Mesothelial cell of epicardium (in vitro differentiated cells): ENCODE data around the gene PIGL. TPM values are rescaled to one million over a fixed set of nuclear protein-coding genes. Genes with fewer than 3 reads are reported as not detected.

Experiments
- DNase-seq, 2 experiments: peaks; one replicate each; pipeline ENCODE4 v3.0.0; 2021; ENCODE audit warnings: low spot score in 2 of 2; ENCODE audit not compliant: unreplicated experiment in 2 of 2
- H3K27ac Mint-ChIP-seq: 2 replicates; pipeline ENCODE4 v1.8.0; 2021; ENCODE audit warnings: mixed read lengths
- H3K27me3 Mint-ChIP-seq: 2 replicates; pipeline ENCODE4 v1.8.0; 2021; ENCODE audit warnings: low read depth, mixed read lengths
- H3K36me3 Mint-ChIP-seq: 2 replicates; pipeline ENCODE4 v1.8.0; 2021; ENCODE audit warnings: mixed read lengths
- H3K4me1 Mint-ChIP-seq: 2 replicates; pipeline ENCODE4 v1.8.0; 2021; ENCODE audit warnings: mixed read lengths
- H3K4me3 Mint-ChIP-seq: 2 replicates; pipeline ENCODE4 v1.8.0; 2021; ENCODE audit warnings: mild to moderate bottlenecking, moderate library complexity, mixed read lengths
- H3K9me3 Mint-ChIP-seq: 2 replicates; pipeline ENCODE4 v1.8.0; 2021; ENCODE audit warnings: mixed read lengths
- CTCF ChIP-seq: fragments of 200-600 bp; sonication (generic); IDR thresholded peaks from one replicate; pipeline ENCODE4 v1.5.0; 2021; ENCODE audit warnings: antibody characterized with exemption; ENCODE audit not compliant: unreplicated experiment
- total RNA-seq: library from RNA; stranded (reverse); gene quantifications from 3 replicates; pipeline ENCODE4 v1.2.1, GENCODE V29; 2021

The PIGL gene
- total RNA-seq, 1 donor from 2014 or later, result 69.4 TPM

DNA sequence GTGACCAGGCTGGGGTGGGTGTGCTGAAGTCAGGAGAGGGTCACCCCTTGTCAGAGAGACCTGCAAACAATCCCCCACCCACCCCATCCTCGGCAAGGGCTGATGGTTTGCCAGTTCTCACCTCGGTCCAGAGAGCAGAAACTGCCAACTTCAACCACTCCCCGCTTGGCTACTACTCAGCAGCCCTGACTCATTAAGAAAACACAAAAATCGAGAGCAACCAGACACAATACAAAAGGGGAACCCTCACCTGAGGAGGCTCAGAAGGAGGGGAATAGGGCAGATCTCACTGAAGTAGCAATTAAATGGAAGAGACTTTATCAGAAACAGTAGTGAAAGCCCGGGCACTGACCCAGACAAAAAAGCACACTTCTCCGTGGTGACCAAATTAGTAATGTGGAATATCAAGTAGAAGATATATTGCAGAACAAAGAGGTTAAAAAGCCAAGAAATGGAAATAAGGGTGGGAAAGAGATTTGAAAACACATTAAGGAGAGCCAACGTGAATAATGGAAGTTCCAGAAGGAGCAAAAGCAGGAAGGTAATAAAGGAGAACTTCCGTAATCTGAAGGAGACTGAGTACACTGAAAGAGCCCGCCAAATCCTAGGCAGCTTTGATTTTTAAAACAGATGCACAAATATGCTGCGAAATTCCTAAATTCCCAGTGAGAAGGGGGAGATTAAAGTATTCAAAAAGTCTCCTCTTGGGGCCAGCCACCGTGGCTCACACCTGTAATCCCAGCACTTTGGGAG, 112.7 kb downstream of the PIGL start:
- Mint-ChIP-seq H3K36me3 (peaks cover 11% of the 10 kb centered on the region), H3K4me3 (no peak overlapping the region), H3K4me1 (no peaks in the 10 kb centered on the region), H3K27me3 (no peaks in the 10 kb centered on the region), H3K9me3 (no peaks in the 10 kb centered on the region), H3K27ac (no peak overlapping the region)
- DNase-seq, result no peak
- no peak for TF ChIP-seq CTCF

DNA sequence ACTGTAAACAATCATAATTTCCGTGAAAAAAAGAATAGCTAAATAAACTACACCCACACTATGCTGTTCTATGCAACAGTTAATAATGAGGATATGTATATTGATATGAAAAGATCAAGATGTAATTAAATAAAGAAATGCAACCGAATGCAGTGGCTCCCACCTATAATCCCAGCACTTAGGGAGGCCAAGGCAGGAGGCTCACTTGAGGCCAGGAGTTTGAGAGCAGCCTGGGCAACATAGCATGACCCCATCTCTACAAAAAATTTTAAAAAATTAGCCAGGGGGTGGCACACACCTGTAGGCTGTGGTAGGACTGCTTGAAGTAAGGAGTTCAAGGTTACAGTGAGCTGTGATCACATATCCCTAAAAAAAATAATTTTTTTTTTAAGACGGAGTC, 121.4 kb downstream of the PIGL start:
- no peak overlapping the region for H3K4me3 Mint-ChIP-seq
- no peaks in the 10 kb centered on the region for H3K4me1 Mint-ChIP-seq
- no peak for DNase-seq
- no peaks in the 10 kb centered on the region for H3K9me3 Mint-ChIP-seq
- H3K36me3 Mint-ChIP-seq, result peaks cover 10% of the 10 kb centered on the region
- no peaks in the 10 kb centered on the region for H3K27me3 Mint-ChIP-seq
- no peak overlapping the region for H3K27ac Mint-ChIP-seq
- TF ChIP-seq CTCF, result no peak

- Mint-ChIP-seq H3K27me3 (no peaks in the 10 kb centered on the region), H3K4me3 (no peak overlapping the region), H3K27ac (no peak overlapping the region), H3K4me1 (no peaks in the 10 kb centered on the region), H3K36me3 (peaks cover 19% of the 10 kb centered on the region), H3K9me3 (no peaks in the 10 kb centered on the region)
- TF ChIP-seq CTCF, result no peak
- DNase-seq, result no peak
These were observed 122.4 kb downstream of the PIGL start for GRCh38 chr17:16339402-16339801.

GRCh38 chr17:16339959-16340358, 122.9 kb downstream of the PIGL start:
- Mint-ChIP-seq H3K27me3 (no peaks in the 10 kb centered on the region), H3K27ac (no peak overlapping the region), H3K9me3 (no peaks in the 10 kb centered on the region), H3K4me3 (no peak overlapping the region), H3K4me1 (no peaks in the 10 kb centered on the region), H3K36me3 (peaks cover 20% of the 10 kb centered on the region)
- no peak for TF ChIP-seq CTCF
- DNase-seq, result no peak

DNA sequence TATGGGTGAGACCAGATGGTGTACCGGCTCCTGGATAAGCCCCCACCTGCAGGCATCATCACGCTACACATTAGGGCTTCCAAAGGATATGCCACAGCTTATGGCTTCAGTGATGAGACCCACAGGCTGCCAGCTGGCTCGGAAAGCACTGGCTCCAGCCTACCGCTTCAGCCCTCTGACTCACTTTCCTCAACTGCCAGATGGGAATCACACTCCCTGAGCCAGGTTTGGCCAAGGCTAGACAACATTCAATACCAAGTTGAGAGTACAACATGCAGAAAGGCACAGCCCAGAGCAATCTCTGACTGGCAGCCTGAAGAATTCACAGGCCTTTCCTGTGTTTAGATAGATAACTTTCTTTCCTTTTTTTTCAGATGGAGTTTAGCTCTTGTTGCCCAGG, 126.0 kb downstream of the PIGL start:
- no peak for TF ChIP-seq CTCF
- no peak overlapping the region for H3K4me3 Mint-ChIP-seq
- peaks cover 27% of the 10 kb centered on the region for H3K36me3 Mint-ChIP-seq
- no peaks in the 10 kb centered on the region for H3K27me3 Mint-ChIP-seq
- no peak for DNase-seq
- no peaks in the 10 kb centered on the region for H3K4me1 Mint-ChIP-seq
- no peaks in the 10 kb centered on the region for H3K9me3 Mint-ChIP-seq
- H3K27ac Mint-ChIP-seq, result no peak overlapping the region
